Cardiac fibroblast (primary cell): Measurements from ENCODE around the gene COG3.
A peak's percentile ranks its signal among the peaks of the same experiment; 100 is the strongest.

Experiments
- DNase-seq, 2 donors: peaks; one replicate each; pipeline versions ENCODE4 v3.0.0 to v3.0.0-alpha.2; 2010; ENCODE audit warnings: low read depth in 2 of 2
- H3K4me3 ChIP-seq, 2 donors: replicated peaks in 1 of 2; 1 replicate in 1 of 2; 2 replicates in 1 of 2; pipeline ENCODE4 v1.5.1; 2011; ENCODE audit warnings: low read depth in 2 of 2, low read length in 2 of 2, mild to moderate bottlenecking in 2 of 2, moderate library complexity in 1 of 2
- TF ChIP-seq, protein P1 (sequence below): IDR thresholded peaks from one replicate; pipeline ENCODE4 v1.5.1; 2011; ENCODE audit warnings: low read depth, mild to moderate bottlenecking, low read length, inconsistent platforms

The COG3 gene

DNA sequence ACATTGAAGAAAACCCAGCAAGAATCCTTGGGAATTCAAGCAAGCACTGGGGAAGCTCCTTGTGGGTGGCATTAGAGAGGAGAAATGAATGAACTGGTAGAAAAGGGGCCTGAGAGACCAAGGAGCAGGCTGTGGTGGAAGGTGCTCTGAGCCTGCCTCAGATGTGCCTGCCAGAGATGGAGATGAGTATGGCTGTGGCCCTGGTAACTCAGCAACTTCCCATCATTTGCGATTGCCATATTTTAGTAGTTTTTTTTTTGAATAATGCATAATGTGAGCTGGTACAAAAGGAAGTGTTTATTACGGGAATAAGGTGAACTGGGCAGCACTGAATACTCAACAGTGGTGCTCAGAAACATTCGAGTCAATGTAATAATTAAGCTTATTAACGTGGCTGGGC, 111.7 kb downstream of the COG3 start:
- TF ChIP-seq, protein P1, sequence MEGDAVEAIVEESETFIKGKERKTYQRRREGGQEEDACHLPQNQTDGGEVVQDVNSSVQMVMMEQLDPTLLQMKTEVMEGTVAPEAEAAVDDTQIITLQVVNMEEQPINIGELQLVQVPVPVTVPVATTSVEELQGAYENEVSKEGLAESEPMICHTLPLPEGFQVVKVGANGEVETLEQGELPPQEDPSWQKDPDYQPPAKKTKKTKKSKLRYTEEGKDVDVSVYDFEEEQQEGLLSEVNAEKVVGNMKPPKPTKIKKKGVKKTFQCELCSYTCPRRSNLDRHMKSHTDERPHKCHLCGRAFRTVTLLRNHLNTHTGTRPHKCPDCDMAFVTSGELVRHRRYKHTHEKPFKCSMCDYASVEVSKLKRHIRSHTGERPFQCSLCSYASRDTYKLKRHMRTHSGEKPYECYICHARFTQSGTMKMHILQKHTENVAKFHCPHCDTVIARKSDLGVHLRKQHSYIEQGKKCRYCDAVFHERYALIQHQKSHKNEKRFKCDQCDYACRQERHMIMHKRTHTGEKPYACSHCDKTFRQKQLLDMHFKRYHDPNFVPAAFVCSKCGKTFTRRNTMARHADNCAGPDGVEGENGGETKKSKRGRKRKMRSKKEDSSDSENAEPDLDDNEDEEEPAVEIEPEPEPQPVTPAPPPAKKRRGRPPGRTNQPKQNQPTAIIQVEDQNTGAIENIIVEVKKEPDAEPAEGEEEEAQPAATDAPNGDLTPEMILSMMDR, result no peak
- no peak for DNase-seq
- H3K4me3 ChIP-seq, result no peak overlapping the region

- no peak for DNase-seq
- no peak overlapping the region for H3K4me3 ChIP-seq
- TF ChIP-seq, protein P1, result no peak
Observed at GRCh38 chr13:45582408-45583076, 117.8 kb downstream of the COG3 start.

DNA sequence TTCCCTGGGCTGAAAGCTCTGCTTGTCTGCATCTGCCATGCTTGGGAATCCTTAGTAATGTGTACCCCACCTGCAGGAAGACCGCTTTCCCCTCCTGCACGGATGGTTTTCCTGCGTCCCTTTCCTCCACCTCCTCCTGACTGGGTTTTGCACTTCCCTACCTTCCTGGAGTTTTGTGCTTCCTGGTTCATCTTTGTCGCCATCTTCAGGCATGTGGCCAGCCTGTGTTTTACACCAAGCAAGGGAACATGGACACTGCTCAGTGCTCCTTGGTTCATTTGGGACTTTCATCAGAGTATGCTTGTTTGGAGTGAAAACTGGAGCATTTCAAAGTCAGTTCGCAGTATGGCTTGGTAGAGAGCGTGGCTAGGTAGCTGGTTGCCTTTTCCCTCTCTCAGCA, 120.1 kb downstream of the COG3 start:
- no peak overlapping the region for H3K4me3 ChIP-seq
- DNase-seq, result no peak

More for the DNA sequence above, 120.1 kb downstream of the COG3 start:
- TF ChIP-seq, protein P1, result peak; percentile 9
